ENCODE measurements around the gene NUDT17.

- TF ChIP-seq TCF7L2 (IDR thresholded peaks at IDR 0.05; ENCODE audit: borderline replicate concordance, extremely low read depth, insufficient read depth, insufficient read length) (no peak), MAX (IDR thresholded peaks at IDR 0.05) (no peak), POLR2A (IDR thresholded peaks at IDR 0.05; ENCODE audit: borderline replicate concordance, extremely low read depth, insufficient read depth, insufficient read length) (no peak)
Measured at GRCh38 chr1:145846201-145846612, 777 bp downstream of the NUDT17 start.

Measured in HCT116 (cell line).